ENCODE results near the gene GNA15.
"Not testable (repeated sequence)": the region's sequence is repeated elsewhere in the genome, so short reads cannot be mapped to it uniquely, and the experiment has no call there.

GNA15 gene

GRCh38 chr19:3176715-3177501 lies 41.1 kb downstream of the GNA15 start:
- DNase-seq, result no peak

GRCh38 chr19:3178377-3178972 lies 42.6 kb downstream of the GNA15 start, which contains the start of gene S1PR4:
S1PR4 (plus strand) TSS chr19:3178769; CDS start chr19:3178793, 24 bp downstream.
- no peak for DNase-seq

GRCh38 chr19:3178973-3179738 lies 43.3 kb downstream of the GNA15 start:
- DNase-seq, result no peak

GRCh38 chr19:3179739-3180293 lies 44.0 kb downstream of the GNA15 start:
- no peak for DNase-seq

- no peak for DNase-seq
Observed at GRCh38 chr19:3183721-3184641, 48.1 kb downstream of the GNA15 start.

GRCh38 chr19:3184847-3185460 lies 49.1 kb downstream of the GNA15 start:
- DNase-seq, result peak; percentile 81

- peak; percentile 92 for DNase-seq
Observed at GRCh38 chr19:3185461-3186159, 49.8 kb downstream of the GNA15 start, which contains the start of gene NCLN. NCLN (plus strand) TSS chr19:3185930; CDS start chr19:3186031, 101 bp downstream.

GRCh38 chr19:3186160-3186688 lies 50.4 kb downstream of the GNA15 start:
- DNase-seq, result no peak

GRCh38 chr19:3186891-3187661 lies 51.2 kb downstream of the GNA15 start:
- no peak for DNase-seq

- no peak for DNase-seq
Observed at GRCh38 chr19:3187662-3188511, 52.1 kb downstream of the GNA15 start.

- no peak for DNase-seq
Observed at GRCh38 chr19:3188627-3189596, 53.1 kb downstream of the GNA15 start.

- DNase-seq, result no peak
Observed at GRCh38 chr19:3189702-3190469, 54.1 kb downstream of the GNA15 start.

- no peak for DNase-seq
Observed at GRCh38 chr19:3190470-3190770, 54.6 kb downstream of the GNA15 start.

GRCh38 chr19:3190921-3191805 lies 55.3 kb downstream of the GNA15 start:
- DNase-seq, result no peak

GRCh38 chr19:3191806-3192104 lies 55.9 kb downstream of the GNA15 start:
- not testable (repeated sequence) for DNase-seq

GRCh38 chr19:3192228-3192635 lies 56.4 kb downstream of the GNA15 start:
- DNase-seq, result no peak
